Omental fat pad (tissue), 4 donors: ENCODE measurements around the gene CSK. TPM values are rescaled to one million over a fixed set of nuclear protein-coding genes. Genes with fewer than 3 reads are reported as not detected.
A peak's percentile ranks its signal among the peaks of the same experiment; 100 is the strongest.
"Not testable (repeated sequence)": the region's sequence is repeated elsewhere in the genome, so short reads cannot be mapped to it uniquely, and the experiment has no call there.

Experiments used
- ATAC-seq: fragments of 150-250 bp; one replicate; pipeline ENCODE4 v1.9.1; 2016; ENCODE audit warnings: mild to moderate bottlenecking, moderate library complexity; ENCODE audit not compliant: low FRiP score
- DNase-seq: peaks from one replicate; pipeline ENCODE4 v3.0.0-alpha.2; 2019; ENCODE audit warnings: low spot score
- CTCF ChIP-seq, 3 donors: fragments of 450-650 bp; IDR thresholded peaks; one replicate each; pipeline ENCODE4 v1.5.1; 2016 to 2017; ENCODE audit warnings: antibody characterized with exemption in 3 of 3, mild to moderate bottlenecking in 3 of 3, moderate library complexity in 2 of 3
- total RNA-seq, 4 donors: library from RNA; depleted of rRNA; stranded (reverse); fragments of >200 nt; gene quantifications; one replicate each; pipeline ENCODE4 v1.1.0, GENCODE V29; 2016

Gene CSK
- total RNA-seq: 10 to 100 TPM; 11.6 to 43.2 (median 28.2) TPM

DNA sequence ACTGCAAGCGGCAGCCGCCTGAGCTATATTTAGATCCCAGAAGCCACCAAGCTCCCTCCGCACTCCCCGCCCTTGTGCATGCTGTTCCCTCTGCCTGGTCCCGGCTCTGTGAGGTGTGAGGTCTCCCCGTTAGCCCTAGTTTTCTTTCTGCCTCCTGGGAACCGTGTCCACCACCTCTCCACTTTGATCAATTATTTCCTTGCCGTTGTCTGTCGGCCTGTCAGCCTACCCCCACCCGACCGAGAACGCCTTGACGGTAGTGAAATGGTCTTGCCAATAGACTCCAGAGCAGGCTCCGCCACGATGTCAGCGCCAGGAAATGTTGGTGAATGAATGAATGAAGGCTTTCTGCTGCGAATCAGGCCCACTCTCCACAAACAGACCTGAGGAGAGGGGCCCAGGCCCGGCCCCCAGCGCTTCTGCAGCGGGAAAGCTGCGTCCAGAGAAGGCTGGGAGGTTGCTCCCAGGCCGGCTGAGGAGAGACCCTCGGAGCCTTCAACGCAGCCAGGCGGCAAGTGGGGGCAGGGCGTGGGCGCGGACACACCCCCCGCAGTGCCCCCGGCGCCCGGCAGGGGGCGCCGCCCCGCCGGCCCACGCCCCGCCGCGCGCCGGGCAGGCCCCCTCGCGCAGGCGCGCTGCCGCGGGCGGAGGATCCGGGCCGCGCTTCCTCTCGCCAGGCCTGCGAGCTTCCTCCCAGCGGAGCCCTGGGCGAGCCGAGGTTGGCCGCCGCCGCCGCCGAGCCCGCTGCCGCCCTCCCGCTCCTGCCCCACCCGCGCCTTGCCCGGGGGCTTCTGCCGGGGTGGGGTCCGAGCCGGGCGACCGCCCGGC lies at the start of gene CSK:
Gene CSK, plus strand, starts transcription at position 650 of the 828 bp plus-strand sequence. CDS start 16,218 bp downstream, outside the sequence.
- ATAC-seq: peak; percentile 85
- peak in 1 of 3 donors; percentile 23 for TF ChIP-seq CTCF (IDR thresholded peaks at IDR 0.05)
- no peak for DNase-seq

DNA sequence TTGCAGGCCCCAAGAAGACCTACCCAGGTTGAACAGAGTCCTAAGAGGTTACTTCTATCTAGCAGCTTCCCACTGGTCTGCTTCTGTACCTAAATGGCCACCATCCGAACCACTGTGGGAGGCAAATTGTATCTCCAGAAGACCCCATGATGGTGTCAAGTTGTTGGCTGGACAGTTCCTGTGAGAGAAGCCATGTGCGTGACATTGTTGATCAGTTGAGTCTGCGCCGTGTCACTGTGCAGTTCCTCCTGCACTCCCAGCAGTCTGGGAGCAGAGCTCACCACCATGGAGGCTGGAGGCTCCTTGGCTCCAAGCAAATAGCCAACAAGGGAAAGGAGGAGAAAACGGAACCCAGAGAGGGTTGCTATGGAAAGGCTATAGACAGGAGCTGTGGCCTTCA lies 49.0 kb upstream of the CSK start:
- TF ChIP-seq CTCF (IDR thresholded peaks at IDR 0.05): no peak
- ATAC-seq (no peak), DNase-seq (no peak)

DNA sequence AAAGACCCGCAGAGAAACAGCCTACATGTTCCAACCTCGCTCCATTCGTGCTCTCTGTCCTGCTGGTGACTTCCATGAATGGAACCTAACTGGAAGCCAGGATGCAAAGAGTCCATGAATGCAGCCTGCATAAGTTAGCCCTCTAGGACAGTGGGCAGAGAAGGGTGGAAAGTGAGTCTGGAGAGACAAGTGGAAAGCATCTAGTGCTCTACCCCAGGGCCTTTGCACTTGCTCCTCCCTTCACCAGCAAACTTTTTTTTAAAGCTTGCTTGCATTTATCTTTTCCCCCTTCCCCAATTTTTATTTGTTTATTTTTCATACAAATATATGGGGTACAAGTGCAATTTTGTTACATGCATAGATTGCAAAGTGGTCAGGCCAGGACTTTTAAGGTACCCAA lies 48.6 kb upstream of the CSK start:
- no peak for DNase-seq
- no peak for TF ChIP-seq CTCF (IDR thresholded peaks at IDR 0.05)
- ATAC-seq: no peak

GRCh38 chr15:74735305-74735704 lies 46.6 kb upstream of the CSK start:
- DNase-seq (no peak), ATAC-seq (no peak)
- TF ChIP-seq CTCF (IDR thresholded peaks at IDR 0.05): no peak

DNA sequence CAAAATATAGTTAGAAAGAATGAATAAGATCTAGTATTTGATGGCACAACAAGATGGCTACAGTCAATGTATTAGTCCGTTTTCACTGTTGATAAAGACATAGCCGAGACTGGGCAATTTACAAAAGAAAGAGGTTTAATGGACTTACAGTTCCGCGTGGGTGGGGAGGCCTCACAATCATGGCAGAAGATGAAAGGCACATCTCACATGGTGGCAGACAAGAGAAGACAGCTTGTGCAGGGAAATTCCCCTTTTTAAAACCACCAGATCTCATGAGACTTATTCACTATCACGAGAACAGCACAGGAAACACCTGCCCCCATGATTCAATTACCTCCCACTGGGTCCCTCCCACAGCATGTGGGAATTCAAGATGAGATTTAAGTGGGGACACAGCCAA lies 43.6 kb upstream of the CSK start:
- not testable (repeated sequence) for ATAC-seq, DNase-seq

- TF ChIP-seq CTCF (IDR thresholded peaks at IDR 0.05): no peak
- DNase-seq: no peak
- no peak for ATAC-seq
Measured at GRCh38 chr15:74742422-74742821, 39.5 kb upstream of the CSK start.

DNA sequence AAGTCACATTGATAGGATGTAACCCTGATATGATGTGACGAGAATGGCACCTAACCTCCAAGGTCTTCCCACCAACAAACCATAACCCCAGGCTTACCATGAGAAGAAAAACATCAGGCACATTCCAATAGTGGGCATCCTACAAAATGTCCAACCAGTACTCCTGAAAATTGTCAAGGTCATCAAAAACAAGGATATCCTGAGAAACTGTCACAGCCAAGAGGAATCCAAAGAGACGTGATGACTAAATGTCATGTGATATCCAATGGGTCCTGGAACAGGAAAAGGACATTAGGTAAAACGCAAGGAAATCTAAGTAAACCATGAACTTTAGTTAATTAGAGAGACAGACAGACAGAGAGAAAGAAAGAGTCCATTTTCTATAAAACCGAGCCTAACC lies 35.5 kb upstream of the CSK start:
- TF ChIP-seq CTCF (IDR thresholded peaks at IDR 0.05): no peak
- no peak for ATAC-seq
- no peak for DNase-seq
